Activated T-cell treated with anti-CD3 and anti-CD28 coated beads, Interleukin-2, amount 50 U/mL, for 4 hours (primary cell): ENCODE results near the gene ASXL1. TPM values are rescaled to one million over a fixed set of nuclear protein-coding genes. Genes with fewer than 3 reads are reported as not detected.

Experiments
- ATAC-seq, 2 donors: fragments of 200-7000 bp; cut with Tn5 transposase; one replicate each; pipeline ENCODE4 v1.10.0; 2021
- DNase-seq: peaks from one replicate; pipeline ENCODE4 v3.0.0-alpha.2; 2020
- H3K27me3 Mint-ChIP-seq: one replicate; pipeline ENCODE4 v1.8.0; 2021; ENCODE audit warnings: low read depth, mixed read lengths
- H3K36me3 Mint-ChIP-seq: one replicate; pipeline ENCODE4 v1.8.0; 2022; ENCODE audit warnings: mixed read lengths; ENCODE audit not compliant: insufficient read depth
- H3K4me1 Mint-ChIP-seq: one replicate; pipeline ENCODE4 v1.8.0; 2021; ENCODE audit warnings: low read depth, mixed read lengths
- H3K4me3 Mint-ChIP-seq: one replicate; pipeline ENCODE4 v1.8.0; 2021; ENCODE audit warnings: mild to moderate bottlenecking, moderate library complexity, mixed read lengths
- H3K9me3 Mint-ChIP-seq: one replicate; pipeline ENCODE4 v1.8.0; 2021; ENCODE audit warnings: mixed read lengths
- total RNA-seq, 3 donors: library from RNA; stranded (reverse); gene quantifications; one replicate each; pipeline ENCODE4 v1.2.1, GENCODE V29; 2021

Gene ASXL1
- total RNA-seq, 3 donors from 2014 or later, result 138 to 194 (median 149) TPM

DNA sequence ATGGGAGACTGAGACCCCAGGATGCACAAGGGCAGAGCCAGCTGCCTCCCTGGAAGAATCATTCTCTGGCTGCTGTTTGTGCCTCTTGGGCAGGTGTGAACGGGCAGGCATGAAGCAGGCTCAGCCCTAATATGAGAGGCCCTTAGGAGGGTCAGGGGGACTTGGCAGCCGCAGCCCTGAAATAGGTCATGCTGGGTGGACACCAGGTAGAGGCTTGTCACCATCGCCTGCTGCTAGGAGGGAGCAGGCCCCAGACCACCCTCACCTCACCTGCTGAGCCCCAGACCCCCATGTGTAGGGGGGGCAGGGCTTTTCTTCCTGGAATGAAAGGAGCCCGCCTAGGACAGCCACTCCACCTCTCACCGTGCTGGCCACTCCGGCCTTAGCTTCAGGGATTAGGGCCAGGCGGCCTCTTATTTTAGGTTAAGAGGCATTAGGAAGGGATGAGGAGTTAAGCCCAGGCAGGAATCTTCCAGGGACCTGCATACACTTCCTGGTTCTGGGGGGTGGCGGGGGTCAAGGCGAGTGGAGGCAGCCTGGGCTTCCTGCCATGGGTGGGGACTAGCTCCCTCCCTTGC lies 92.4 kb downstream of the ASXL1 start:
- H3K4me3 Mint-ChIP-seq, result no peak overlapping the region
- H3K27me3 Mint-ChIP-seq, result no peaks in the 10 kb centered on the region
- peaks cover 5% of the 10 kb centered on the region for H3K4me1 Mint-ChIP-seq
- ATAC-seq (no peak), DNase-seq (no peak)
- H3K36me3 Mint-ChIP-seq, result peaks cover 8% of the 10 kb centered on the region
- no peaks in the 10 kb centered on the region for H3K9me3 Mint-ChIP-seq

DNA sequence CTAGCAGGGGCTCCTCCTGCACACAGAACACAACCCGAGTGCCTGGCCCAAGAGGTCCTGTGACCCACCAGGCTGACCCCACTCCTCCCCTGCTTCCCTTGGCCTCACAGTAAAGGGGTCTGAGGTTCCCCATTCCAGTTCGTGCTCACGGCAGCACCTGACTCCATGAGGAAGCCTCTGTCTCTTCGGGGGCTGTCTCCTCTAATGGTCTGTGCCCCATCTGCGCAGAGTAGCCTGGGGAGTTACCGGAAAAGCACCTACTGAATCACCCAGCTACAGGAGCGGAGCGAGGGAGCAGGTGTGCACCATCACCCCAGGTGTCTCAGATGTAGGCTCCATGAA lies 93.2 kb downstream of the ASXL1 start:
- no peaks in the 10 kb centered on the region for H3K27me3 Mint-ChIP-seq
- DNase-seq (no peak), ATAC-seq (no peak)

DNA sequence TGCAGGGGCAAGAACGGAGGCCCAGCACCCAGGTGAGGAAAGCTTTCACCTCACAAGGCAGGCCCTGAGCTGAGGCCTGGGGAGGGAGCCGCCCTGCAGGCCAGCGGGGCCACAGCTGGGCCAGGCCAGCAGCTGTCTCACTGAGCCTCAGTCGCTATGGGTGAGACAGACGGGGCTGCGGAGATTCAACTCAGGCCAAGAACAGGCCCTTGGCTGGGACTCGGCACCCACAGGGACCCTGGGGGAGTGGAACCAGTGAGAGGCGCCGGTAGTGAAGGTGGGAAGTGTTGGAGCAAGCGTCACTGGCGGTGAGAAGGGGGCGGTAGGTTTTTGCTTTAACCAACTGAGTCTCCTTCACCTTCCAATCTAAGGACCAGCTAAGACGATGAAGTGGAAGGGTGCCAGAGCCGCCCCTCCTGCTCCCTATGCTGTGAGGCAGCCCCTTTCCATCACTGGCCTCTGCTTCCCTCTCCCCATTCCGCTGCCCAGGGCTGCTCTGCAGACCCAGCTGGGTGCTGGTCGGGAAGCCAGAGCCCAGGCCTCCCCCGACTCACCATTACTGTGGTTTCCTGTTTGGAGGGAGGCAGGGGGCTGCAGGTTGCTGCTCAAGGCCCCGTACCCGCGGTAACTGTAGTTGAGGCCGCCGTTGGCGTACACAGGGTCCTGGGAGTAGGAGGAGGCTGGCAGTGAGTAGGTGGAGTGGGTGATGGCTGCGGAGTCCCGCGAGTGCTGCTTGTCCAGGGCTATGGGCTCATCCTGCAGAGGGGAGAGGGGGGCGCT lies 93.7 kb downstream of the ASXL1 start:
- Mint-ChIP-seq H3K4me3 (no peak overlapping the region), H3K9me3 (no peaks in the 10 kb centered on the region), H3K36me3 (peaks cover 8% of the 10 kb centered on the region), H3K27me3 (no peaks in the 10 kb centered on the region), H3K4me1 (peaks cover 1% of the 10 kb centered on the region)
- ATAC-seq (no peak), DNase-seq (no peak)

More for the DNA sequence above, 93.2 kb downstream of the ASXL1 start:
- no peaks in the 10 kb centered on the region for H3K9me3 Mint-ChIP-seq
- H3K4me3 Mint-ChIP-seq, result no peak overlapping the region
- peaks cover 5% of the 10 kb centered on the region for H3K4me1 Mint-ChIP-seq
- peaks cover 8% of the 10 kb centered on the region for H3K36me3 Mint-ChIP-seq

DNA sequence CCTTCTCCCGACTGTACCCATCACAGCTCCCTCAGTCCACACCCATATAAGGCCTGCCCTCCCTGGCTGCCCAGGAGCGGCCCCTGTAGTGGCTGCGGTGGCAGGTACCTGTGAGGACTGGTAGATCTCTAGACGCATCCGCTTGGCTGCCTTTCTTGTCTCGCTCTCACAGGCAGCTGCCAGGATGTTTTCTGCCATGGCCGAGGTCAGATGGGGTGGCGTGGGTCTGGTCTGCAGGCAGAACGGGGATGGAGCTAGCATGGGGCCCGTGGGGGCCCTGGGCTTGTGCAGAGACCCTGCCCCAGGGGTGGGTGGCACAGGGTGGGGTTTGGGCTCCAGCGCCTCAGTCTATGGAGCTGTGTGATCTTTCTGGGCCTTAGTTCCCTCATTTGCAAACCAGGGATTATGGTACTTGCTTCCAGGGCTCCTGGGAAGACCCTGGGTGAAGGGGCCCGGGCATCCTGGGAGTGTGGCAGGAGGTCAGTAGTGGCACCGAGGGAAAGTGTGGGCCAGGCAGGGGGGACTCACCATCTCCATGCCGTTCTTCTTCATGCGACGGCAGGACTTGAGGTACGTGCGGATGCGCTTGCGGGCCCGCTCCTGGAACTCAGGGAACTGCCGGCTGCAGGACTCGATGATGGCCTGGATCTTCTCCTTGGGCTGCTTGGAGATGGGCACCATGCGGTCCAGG lies 94.8 kb downstream of the ASXL1 start:
- Mint-ChIP-seq H3K27me3 (no peaks in the 10 kb centered on the region), H3K9me3 (no peaks in the 10 kb centered on the region), H3K4me1 (peaks cover under 1% of the 10 kb centered on the region), H3K36me3 (peaks cover 8% of the 10 kb centered on the region), H3K4me3 (no peak overlapping the region)
- DNase-seq (no peak), ATAC-seq (no peak)

DNA sequence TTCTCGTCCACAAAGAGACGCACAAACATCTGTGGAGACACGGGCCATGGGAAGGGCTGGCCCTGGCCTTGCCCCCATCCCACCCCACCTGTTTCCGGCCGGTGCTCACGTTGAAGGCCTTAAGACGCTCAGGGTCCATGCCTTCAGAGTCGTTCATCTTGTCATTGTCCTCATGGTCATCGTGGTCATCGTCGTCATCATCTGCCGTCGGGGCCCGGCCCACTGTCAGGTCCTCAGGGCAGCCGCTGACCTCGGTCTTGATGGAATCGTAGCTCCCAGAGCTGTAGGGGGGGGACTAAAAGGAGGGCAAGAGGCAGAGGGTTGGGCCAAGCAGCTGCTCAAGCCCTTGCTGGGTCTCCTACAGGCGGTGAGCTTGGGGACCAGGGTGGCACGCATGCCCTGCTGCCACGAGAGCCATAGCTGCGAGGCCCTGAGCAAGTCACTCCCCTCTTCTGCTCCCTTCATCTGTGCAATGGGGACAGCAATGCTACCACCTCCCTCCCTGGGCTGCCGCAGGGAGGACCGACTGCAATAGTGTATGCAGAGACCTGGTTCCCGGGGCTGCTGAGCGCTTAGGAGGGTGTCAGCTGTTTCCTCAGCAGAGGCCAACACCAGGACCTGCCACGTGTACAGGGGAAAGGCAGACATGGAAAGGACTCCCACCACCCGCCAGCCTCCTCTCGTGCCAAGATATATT lies 95.5 kb downstream of the ASXL1 start:
- peaks cover 8% of the 10 kb centered on the region for H3K36me3 Mint-ChIP-seq

DNA sequence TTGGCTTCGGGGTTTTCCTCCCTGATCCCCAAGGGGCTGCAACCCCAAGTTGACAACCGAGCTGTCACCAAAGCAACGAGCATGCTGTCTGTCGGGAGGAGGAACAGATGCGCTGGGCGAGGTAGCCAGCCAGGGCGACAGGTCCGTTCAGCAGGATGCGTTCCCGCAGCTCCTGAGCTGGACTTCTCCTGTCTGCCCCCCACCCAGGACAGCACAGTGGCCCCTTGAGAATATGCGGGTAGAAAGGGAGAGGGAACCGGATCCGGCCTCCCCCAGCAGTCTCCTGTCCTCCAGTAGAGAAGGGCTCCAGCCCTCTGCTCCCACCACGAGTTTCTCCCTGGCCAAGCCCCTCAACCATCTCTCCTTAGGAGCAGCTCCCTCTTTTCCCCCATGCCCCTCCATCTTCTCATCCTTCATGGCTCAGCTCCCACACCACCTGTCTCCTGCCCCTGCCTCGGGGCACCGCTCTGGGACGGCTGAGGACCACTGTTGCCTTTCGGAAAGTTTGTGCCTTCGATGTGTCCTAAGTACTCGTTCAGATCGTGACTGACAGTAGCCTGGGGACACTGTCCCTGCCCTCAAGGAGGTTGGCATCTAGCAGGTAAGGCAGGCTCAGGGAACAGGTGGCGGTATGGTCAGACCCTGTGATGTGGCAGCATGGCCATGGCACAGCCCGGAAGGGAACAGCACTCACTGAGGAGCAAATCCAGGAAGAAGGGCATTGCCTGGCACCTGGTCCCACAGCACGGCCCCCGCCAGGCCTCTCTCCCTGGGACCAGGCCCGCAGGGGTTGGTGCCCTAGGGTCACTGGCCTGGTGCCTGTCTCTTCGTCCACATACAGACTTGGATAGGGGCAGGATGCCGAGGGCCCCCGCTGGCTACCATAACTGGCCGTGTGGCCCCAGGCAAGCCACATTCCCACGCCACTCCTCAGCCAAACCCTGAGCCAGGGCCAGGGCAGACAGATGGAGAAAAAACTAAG lies 96.3 kb downstream of the ASXL1 start:
- H3K4me1 Mint-ChIP-seq, result peaks cover 4% of the 10 kb centered on the region
- no peak for DNase-seq
- no peak for ATAC-seq
- H3K4me3 Mint-ChIP-seq, result no peak overlapping the region
- H3K9me3 Mint-ChIP-seq, result no peaks in the 10 kb centered on the region
- peaks cover 8% of the 10 kb centered on the region for H3K36me3 Mint-ChIP-seq
- no peaks in the 10 kb centered on the region for H3K27me3 Mint-ChIP-seq

More for the DNA sequence above, 95.5 kb downstream of the ASXL1 start:
- Mint-ChIP-seq H3K4me1 (peaks cover 4% of the 10 kb centered on the region), H3K4me3 (no peak overlapping the region), H3K9me3 (no peaks in the 10 kb centered on the region), H3K27me3 (no peaks in the 10 kb centered on the region)
- DNase-seq (no peak), ATAC-seq (no peak)

DNA sequence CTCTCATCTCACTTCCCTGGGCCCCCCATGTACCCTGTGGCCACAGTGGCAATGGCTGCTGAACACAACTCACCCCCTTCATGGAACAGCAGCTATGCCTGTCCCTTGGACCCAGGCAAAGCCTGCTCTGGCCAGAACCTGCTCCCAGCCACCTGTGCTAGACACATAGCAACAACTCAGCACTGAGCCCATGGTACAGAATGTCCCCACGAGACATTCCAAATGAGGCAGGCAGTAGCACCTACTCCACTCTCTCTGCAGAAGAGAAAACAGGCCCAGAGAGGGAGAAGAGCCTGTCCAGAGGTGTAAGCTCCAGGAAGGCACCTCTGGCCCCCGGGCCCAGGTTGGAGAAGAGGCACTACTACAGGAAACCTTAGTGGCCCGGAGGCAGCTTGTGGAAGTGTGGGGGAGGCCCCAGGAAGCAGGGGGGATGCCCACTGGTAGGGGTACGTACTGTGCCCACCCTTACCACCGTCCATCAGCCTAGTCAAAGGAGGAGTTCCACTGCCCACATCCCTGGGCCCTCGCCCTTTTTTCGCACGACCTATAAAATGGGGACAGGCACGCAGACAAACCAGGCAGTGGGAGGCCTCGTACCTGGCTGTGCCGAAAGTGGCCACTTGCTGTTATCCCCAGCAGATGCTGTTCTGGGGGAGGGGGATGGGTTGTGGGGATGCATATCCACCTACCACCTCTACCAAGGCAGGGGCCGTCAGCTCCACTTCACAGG lies 97.2 kb downstream of the ASXL1 start:
- Mint-ChIP-seq H3K27me3 (no peaks in the 10 kb centered on the region), H3K9me3 (no peaks in the 10 kb centered on the region), H3K36me3 (peaks cover 6% of the 10 kb centered on the region), H3K4me1 (peaks cover 4% of the 10 kb centered on the region), H3K4me3 (no peak overlapping the region)
- DNase-seq (no peak), ATAC-seq (no peak)

DNA sequence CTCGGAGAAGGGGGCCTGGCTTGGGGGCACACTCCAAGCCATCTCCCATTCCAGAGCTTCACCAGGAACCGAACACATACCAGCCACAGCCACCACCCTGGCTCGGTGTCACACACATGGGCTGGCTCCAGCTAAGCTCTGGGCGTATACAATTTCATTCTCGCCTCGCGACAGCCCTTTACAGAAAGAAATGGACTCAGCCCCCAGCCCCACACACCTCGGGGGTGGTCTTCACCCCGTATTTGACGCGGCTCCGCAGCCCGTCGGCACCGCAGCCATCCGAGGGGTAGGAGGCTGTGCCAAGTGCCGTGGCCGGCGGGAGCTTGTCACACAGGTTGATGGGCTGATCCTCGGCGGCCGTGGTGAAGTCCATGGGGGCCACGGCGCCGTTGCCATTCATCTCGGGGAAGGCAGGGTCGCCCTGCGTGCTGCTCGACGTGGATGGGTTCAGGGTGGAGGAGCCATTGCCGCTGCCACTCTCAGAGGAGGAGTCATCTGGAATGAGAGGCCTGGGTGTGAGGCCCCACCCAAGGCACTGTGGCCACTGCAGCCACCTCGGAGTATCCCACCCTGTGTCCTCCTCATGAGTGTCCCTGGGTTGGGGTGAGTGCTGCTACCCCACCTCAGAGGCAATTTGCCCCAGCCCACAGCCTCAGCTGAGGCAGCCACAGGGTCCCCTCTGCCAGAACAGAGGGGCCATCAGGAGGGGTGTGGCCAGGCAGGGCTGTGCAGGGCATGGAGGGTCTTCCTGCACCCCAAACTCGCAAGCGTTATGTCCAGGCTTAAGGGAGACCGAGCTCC lies 98.0 kb downstream of the ASXL1 start:
- Mint-ChIP-seq H3K27me3 (no peaks in the 10 kb centered on the region), H3K9me3 (no peaks in the 10 kb centered on the region), H3K4me3 (no peak overlapping the region), H3K36me3 (peaks cover 6% of the 10 kb centered on the region), H3K4me1 (peaks cover 4% of the 10 kb centered on the region)
- DNase-seq, result no peak
- ATAC-seq, result no peak

DNA sequence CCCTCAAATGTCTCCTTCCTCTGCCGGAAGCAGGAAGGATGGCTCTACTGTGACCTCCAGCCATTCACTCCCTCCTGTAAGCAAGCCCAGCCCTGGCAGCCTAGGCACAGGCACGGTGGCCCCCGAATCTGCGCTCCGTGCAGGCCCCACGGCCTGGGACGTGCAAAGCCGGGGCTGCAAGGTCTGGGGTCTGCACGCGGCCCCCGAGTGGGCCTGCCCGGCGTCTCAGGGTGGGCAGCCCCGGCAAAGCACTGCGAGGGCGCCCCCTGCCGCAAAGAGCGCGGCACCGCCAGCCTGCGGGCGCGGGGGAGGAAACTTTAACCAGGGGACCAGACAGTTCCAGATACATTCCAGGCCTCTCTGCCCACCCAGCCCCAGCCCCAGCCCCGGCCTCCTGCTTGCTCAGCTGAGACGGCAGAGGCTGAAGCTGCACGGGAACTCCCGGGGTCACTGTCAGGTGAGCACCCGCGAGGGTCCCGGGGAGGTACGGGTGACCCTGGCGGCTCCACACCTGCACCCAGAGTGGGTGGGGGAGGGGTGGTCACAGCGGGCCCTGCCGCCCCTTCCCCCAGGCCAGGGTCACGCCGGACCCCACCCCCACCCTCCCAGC lies 98.8 kb downstream of the ASXL1 start:
- ATAC-seq (no peak), DNase-seq (peak; percentile 21)
- Mint-ChIP-seq H3K36me3 (peaks cover 4% of the 10 kb centered on the region), H3K4me3 (no peak overlapping the region), H3K4me1 (peaks cover 4% of the 10 kb centered on the region), H3K27me3 (no peaks in the 10 kb centered on the region), H3K9me3 (no peaks in the 10 kb centered on the region)

DNA sequence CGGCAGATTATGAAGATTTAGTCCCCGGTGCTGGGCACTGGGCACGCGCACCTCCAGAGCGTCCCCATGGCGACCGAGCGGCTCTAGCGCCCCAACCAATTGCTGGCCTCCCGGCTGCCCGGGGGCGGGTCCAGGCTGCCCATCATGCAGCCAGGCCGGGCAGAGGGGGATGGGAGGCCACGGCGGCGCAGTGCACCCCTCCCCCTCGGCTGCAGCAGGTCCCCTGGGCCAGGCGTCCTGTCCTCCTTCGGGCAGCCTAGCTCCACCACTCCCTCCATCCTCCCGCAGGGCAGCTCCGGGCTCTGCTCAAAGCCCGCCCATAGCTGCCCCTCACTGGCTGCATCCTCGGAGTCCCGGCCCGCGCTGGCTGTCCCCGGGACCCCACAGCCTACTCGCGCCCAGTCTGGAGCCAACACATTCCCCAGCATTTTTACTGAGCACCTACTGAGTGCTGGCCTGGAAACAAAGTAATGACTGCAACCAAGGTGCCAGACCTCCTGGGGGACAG lies 99.4 kb downstream of the ASXL1 start:
- no peaks in the 10 kb centered on the region for H3K9me3 Mint-ChIP-seq

DNA sequence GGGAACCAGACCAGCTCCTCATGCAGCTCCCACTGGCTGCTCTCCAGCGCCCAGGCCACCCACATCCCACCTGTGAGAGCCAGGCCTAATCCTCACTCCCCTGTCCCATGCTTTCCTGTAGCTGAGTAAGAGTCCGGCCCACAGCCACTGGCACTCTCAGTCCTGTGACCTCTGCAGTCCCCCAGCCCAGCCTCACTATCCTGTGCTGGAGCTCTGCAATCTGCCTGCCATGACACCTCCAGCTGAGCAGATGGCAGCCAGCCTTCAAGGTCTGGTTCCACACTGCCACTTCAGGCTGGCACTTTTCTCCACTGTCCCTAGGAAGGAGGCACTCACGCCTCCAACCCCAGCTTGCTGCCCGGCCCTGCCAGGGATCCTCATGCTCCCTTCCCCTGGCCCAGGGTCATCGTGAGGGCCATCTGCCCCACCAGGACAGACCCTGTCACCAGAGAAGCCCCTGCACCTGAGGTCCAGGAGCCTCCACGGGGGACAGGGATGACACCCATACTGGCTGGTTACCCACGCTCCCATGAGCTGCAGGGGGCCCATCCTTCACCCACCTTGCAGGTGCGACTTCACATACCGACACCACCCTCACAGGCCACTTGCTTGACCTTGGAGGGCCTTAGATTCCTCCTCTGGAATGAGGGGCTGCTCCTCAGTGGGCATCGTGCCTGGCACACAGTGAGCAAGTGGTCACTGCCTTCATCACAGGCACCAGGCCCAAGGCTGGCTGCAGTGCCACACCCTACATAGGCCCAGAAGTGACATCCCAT lies 100.1 kb downstream of the ASXL1 start:
- DNase-seq (no peak), ATAC-seq (no peak)
- no peaks in the 10 kb centered on the region for H3K27me3 Mint-ChIP-seq
- peaks cover 2% of the 10 kb centered on the region for H3K36me3 Mint-ChIP-seq
- no peak overlapping the region for H3K4me3 Mint-ChIP-seq
- no peaks in the 10 kb centered on the region for H3K9me3 Mint-ChIP-seq
- H3K4me1 Mint-ChIP-seq, result peaks cover 4% of the 10 kb centered on the region

More for the DNA sequence above, 99.4 kb downstream of the ASXL1 start:
- Mint-ChIP-seq H3K4me1 (peaks cover 4% of the 10 kb centered on the region), H3K36me3 (peaks cover 4% of the 10 kb centered on the region), H3K4me3 (no peak overlapping the region), H3K27me3 (no peaks in the 10 kb centered on the region)
- no peak for ATAC-seq
- DNase-seq, result no peak
